GM12878 (cell line): ENCODE results near the gene WDR86.

ENCODE experiments used
- EP300 ChIP-seq, 2 experiments: fragments of 150-350 bp in 1 of 2; IDR thresholded peaks; 2 replicates each; pipeline ENCODE4 v1.6.1; 2011 to 2012; ENCODE audit warnings: low read depth in 2 of 2, low read length in 2 of 2, borderline replicate concordance in 1 of 2, improper control_type of control experiment in 1 of 2, inconsistent platforms in 1 of 2; ENCODE audit not compliant: control insufficient read depth in 1 of 2
- POLR2A ChIP-seq: IDR thresholded peaks from 2 replicates; pipeline ENCODE4 v1.6.1; 2011; ENCODE audit warnings: low read depth, mild to moderate bottlenecking, low read length
- POLR2AphosphoS5 ChIP-seq: IDR thresholded peaks from 2 replicates; pipeline ENCODE4 v1.6.1; 2011; ENCODE audit warnings: mild to moderate bottlenecking, low read length, inconsistent platforms
- SMC3 ChIP-seq: IDR thresholded peaks from 2 replicates; pipeline ENCODE4 v1.6.1; 2011; ENCODE audit warnings: low read length, improper control_type of control experiment, borderline replicate concordance
- TAF1 ChIP-seq: IDR thresholded peaks from 2 replicates; pipeline ENCODE4 v1.6.1; 2011; ENCODE audit warnings: mild to moderate bottlenecking, low read depth, low read length, borderline replicate concordance
- TARDBP ChIP-seq: IDR thresholded peaks from 2 replicates; pipeline ENCODE4 v1.6.1; 2016; ENCODE audit warnings: borderline replicate concordance
- TF ChIP-seq, protein P1 (sequence below): fragments of 450-650 bp; IDR thresholded peaks from 2 replicates; pipeline ENCODE4 v1.6.1; 2017; ENCODE audit warnings: antibody characterized with exemption, mild to moderate bottlenecking, moderate library complexity
- TF ChIP-seq, protein P2 (sequence below): IDR thresholded peaks from 2 replicates; pipeline ENCODE4 v1.6.1; 2012; ENCODE audit warnings: improper control_type of control experiment, low read depth, low read length; ENCODE audit not compliant: insufficient replicate concordance
- TF ChIP-seq, protein P3 (sequence below): fragments of 150-350 bp; IDR thresholded peaks from 2 replicates; pipeline ENCODE4 v1.6.1; 2016; ENCODE audit warnings: low read depth, low read length
- TF ChIP-seq, protein P4 (sequence below), 3 experiments: IDR thresholded peaks in 2 of 3; conservative IDR thresholded peaks in 1 of 3; 2 replicates each; pipeline ENCODE4 v1.5.1; 2011; ENCODE audit warnings: low read depth in 3 of 3, low read length in 3 of 3, mild to moderate bottlenecking in 3 of 3, control low read depth in 2 of 3, moderate library complexity in 2 of 3, inconsistent platforms in 1 of 3, mixed read lengths in 1 of 3; ENCODE audit not compliant: control insufficient read depth in 2 of 3, insufficient read depth in 1 of 3; ENCODE audit errors: extremely low read depth in 1 of 3

DNA sequence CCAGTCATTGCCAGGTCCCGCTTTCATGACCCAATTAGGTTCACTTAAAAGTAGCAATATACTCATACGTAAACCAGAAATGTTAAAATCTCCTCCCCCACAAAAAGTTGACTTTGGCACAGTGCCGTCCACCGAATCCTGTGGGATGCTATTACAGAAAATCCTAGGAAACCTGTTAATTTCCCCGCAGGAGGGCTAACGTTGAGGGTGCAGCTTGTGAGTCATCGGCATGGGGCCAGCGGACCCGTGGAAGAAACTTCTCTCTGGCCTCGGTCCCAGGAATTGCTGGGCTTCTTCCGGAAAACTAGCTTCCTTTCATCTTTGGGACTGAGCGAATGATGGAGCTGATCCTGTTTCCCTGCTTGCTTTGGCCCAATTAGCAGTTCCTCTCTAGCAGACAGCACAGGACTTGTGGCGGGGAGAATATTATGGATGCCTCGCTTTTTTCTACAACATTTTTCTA lies 16.6 kb upstream of the WDR86 start:
- TF ChIP-seq, protein P1, sequence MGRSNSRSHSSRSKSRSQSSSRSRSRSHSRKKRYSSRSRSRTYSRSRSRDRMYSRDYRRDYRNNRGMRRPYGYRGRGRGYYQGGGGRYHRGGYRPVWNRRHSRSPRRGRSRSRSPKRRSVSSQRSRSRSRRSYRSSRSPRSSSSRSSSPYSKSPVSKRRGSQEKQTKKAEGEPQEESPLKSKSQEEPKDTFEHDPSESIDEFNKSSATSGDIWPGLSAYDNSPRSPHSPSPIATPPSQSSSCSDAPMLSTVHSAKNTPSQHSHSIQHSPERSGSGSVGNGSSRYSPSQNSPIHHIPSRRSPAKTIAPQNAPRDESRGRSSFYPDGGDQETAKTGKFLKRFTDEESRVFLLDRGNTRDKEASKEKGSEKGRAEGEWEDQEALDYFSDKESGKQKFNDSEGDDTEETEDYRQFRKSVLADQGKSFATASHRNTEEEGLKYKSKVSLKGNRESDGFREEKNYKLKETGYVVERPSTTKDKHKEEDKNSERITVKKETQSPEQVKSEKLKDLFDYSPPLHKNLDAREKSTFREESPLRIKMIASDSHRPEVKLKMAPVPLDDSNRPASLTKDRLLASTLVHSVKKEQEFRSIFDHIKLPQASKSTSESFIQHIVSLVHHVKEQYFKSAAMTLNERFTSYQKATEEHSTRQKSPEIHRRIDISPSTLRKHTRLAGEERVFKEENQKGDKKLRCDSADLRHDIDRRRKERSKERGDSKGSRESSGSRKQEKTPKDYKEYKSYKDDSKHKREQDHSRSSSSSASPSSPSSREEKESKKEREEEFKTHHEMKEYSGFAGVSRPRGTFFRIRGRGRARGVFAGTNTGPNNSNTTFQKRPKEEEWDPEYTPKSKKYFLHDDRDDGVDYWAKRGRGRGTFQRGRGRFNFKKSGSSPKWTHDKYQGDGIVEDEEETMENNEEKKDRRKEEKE = no peak
- TF ChIP-seq EP300 (IDR thresholded peaks at IDR 0.05; ENCODE audit: borderline replicate concordance in 1 of 2, control insufficient read depth in 1 of 2, low read depth in 2 of 2, low read length in 2 of 2) = no peak
- TF ChIP-seq, protein P2, sequence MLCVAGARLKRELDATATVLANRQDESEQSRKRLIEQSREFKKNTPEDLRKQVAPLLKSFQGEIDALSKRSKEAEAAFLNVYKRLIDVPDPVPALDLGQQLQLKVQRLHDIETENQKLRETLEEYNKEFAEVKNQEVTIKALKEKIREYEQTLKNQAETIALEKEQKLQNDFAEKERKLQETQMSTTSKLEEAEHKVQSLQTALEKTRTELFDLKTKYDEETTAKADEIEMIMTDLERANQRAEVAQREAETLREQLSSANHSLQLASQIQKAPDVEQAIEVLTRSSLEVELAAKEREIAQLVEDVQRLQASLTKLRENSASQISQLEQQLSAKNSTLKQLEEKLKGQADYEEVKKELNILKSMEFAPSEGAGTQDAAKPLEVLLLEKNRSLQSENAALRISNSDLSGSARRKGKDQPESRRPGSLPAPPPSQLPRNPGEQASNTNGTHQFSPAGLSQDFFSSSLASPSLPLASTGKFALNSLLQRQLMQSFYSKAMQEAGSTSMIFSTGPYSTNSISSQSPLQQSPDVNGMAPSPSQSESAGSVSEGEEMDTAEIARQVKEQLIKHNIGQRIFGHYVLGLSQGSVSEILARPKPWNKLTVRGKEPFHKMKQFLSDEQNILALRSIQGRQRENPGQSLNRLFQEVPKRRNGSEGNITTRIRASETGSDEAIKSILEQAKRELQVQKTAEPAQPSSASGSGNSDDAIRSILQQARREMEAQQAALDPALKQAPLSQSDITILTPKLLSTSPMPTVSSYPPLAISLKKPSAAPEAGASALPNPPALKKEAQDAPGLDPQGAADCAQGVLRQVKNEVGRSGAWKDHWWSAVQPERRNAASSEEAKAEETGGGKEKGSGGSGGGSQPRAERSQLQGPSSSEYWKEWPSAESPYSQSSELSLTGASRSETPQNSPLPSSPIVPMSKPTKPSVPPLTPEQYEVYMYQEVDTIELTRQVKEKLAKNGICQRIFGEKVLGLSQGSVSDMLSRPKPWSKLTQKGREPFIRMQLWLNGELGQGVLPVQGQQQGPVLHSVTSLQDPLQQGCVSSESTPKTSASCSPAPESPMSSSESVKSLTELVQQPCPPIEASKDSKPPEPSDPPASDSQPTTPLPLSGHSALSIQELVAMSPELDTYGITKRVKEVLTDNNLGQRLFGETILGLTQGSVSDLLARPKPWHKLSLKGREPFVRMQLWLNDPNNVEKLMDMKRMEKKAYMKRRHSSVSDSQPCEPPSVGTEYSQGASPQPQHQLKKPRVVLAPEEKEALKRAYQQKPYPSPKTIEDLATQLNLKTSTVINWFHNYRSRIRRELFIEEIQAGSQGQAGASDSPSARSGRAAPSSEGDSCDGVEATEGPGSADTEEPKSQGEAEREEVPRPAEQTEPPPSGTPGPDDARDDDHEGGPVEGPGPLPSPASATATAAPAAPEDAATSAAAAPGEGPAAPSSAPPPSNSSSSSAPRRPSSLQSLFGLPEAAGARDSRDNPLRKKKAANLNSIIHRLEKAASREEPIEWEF = no peak
- no peak for TF ChIP-seq POLR2A
- TF ChIP-seq, protein P3, sequence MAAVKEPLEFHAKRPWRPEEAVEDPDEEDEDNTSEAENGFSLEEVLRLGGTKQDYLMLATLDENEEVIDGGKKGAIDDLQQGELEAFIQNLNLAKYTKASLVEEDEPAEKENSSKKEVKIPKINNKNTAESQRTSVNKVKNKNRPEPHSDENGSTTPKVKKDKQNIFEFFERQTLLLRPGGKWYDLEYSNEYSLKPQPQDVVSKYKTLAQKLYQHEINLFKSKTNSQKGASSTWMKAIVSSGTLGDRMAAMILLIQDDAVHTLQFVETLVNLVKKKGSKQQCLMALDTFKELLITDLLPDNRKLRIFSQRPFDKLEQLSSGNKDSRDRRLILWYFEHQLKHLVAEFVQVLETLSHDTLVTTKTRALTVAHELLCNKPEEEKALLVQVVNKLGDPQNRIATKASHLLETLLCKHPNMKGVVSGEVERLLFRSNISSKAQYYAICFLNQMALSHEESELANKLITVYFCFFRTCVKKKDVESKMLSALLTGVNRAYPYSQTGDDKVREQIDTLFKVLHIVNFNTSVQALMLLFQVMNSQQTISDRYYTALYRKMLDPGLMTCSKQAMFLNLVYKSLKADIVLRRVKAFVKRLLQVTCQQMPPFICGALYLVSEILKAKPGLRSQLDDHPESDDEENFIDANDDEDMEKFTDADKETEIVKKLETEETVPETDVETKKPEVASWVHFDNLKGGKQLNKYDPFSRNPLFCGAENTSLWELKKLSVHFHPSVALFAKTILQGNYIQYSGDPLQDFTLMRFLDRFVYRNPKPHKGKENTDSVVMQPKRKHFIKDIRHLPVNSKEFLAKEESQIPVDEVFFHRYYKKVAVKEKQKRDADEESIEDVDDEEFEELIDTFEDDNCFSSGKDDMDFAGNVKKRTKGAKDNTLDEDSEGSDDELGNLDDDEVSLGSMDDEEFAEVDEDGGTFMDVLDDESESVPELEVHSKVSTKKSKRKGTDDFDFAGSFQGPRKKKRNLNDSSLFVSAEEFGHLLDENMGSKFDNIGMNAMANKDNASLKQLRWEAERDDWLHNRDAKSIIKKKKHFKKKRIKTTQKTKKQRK = no peak
- TF ChIP-seq POLR2AphosphoS5 = no peak
- TF ChIP-seq SMC3 = no peak
- TF ChIP-seq TARDBP = no peak
- TF ChIP-seq, protein P4, sequence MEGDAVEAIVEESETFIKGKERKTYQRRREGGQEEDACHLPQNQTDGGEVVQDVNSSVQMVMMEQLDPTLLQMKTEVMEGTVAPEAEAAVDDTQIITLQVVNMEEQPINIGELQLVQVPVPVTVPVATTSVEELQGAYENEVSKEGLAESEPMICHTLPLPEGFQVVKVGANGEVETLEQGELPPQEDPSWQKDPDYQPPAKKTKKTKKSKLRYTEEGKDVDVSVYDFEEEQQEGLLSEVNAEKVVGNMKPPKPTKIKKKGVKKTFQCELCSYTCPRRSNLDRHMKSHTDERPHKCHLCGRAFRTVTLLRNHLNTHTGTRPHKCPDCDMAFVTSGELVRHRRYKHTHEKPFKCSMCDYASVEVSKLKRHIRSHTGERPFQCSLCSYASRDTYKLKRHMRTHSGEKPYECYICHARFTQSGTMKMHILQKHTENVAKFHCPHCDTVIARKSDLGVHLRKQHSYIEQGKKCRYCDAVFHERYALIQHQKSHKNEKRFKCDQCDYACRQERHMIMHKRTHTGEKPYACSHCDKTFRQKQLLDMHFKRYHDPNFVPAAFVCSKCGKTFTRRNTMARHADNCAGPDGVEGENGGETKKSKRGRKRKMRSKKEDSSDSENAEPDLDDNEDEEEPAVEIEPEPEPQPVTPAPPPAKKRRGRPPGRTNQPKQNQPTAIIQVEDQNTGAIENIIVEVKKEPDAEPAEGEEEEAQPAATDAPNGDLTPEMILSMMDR (IDR thresholded peaks at IDR 0.05 in 2 of 3, conservative IDR thresholded peaks at IDR 0.05 in 1 of 3; ENCODE audit: control insufficient read depth in 2 of 3, extremely low read depth in 1 of 3, insufficient read depth in 1 of 3, low read depth in 3 of 3, low read length in 3 of 3) = no peak
- no peak for TF ChIP-seq TAF1
